ENCODE data around the gene ZBTB24.

- no peak for TF ChIP-seq CTCF (IDR thresholded peaks at IDR 0.05)
- no peak for TF ChIP-seq POLR2A (IDR thresholded peaks at IDR 0.05)
These were observed 37.6 kb downstream of the ZBTB24 start for GRCh38 chr6:109445382-109445781.

All from testis (tissue), 2 donors.